HCT116 (cell line): Measurements from ENCODE around the gene TNFRSF14. TPM values are rescaled to one million over a fixed set of nuclear protein-coding genes. Genes with fewer than 3 reads are reported as not detected.

Source experiments
- ATAC-seq: fragments of 200-7000 bp; cut with Tn5 transposase; 2 replicates; pipeline ENCODE4 v1.9.1; 2020; ENCODE audit warnings: mild to moderate bottlenecking, moderate library complexity
- BruUV-seq: library from RNA; stranded (reverse); fragments of 400-500 nt; replicated peaks from 2 replicates; lab custom pipeline; 2021; lab: Mats Ljungman, UMichigan
- CTCF ChIA-PET: fragments of 300-600 bp; sonication (Branson Sonifier 250); formaldehyde crosslinking; loops from one replicate; lab custom pipeline; 2021; ENCODE audit warnings: antibody characterized with exemption; lab: Charles Lee
- POLR2A ChIA-PET: fragments of 300-600, 350-600 bp; sonication (Branson Sonifier 250); formaldehyde crosslinking; loops from one replicate; lab custom pipeline; 2021; ENCODE audit warnings: antibody characterized with exemption; lab: Charles Lee
- RAD21 ChIA-PET, 2 experiments: fragments of 300-600 bp; sonication (Branson Sonifier 250); formaldehyde crosslinking; loops; one replicate each; lab custom pipeline; 2023; ENCODE audit warnings: low total read pairs in 2 of 2; ENCODE audit not compliant: uncharacterized antibody in 2 of 2, unreplicated experiment in 2 of 2, low non-redundant PET in 1 of 2; lab: Charles Lee
- DNase-seq: peaks from one replicate; pipeline ENCODE4 v3.0.0-alpha.2; 2010; ENCODE audit warnings: low read depth, low spot score
- H2AFZ ChIP-seq: fragments of 200-600 bp; shearing (Covaris generic), sonication (generic); 2 replicates; pipeline ENCODE4 v1.6.1; 2017; ENCODE audit warnings: low read depth, mixed run types, mixed read lengths, antibody characterized with exemption, low read length; ENCODE audit not compliant: poor library complexity, severe bottlenecking
- H3K27ac ChIP-seq: 2 replicates; pipeline ENCODE4 v1.5.1; 2012; ENCODE audit warnings: low read depth, low read length
- H3K27me3 ChIP-seq: fragments of 200-600 bp; sonication (generic); 2 replicates; pipeline ENCODE4 v1.6.1; 2016; ENCODE audit warnings: mixed run types, low read length, mixed read lengths; ENCODE audit not compliant: insufficient read depth
- H3K36me3 ChIP-seq, 2 experiments: fragments of 200-500 bp in 1 of 2; fragments of 200-600 bp in 1 of 2; sonication (Bioruptor generic) in 1 of 2; sonication (generic) in 1 of 2; 2 replicates each; pipeline versions ENCODE4 v1.5.1 to v1.6.1; 2014 to 2016; ENCODE audit warnings: low read length in 2 of 2, inconsistent platforms in 1 of 2, mixed read lengths in 1 of 2, mixed run types in 1 of 2; ENCODE audit not compliant: insufficient read depth in 2 of 2, control insufficient read depth in 1 of 2
- H3K4me1 ChIP-seq, 2 experiments: fragments of 200-600 bp in 1 of 2; sonication (generic) in 1 of 2; 2 replicates each; pipeline versions ENCODE4 v1.5.1 to v1.6.1; 2012 to 2017; ENCODE audit warnings: low read length in 2 of 2, inconsistent platforms in 1 of 2, mild to moderate bottlenecking in 1 of 2, mixed read lengths in 1 of 2, mixed run types in 1 of 2, moderate library complexity in 1 of 2; ENCODE audit not compliant: insufficient read depth in 2 of 2, control insufficient read depth in 1 of 2
- H3K4me2 ChIP-seq: fragments of 200-600 bp; sonication (generic); 2 replicates; pipeline ENCODE4 v1.6.1; 2017; ENCODE audit warnings: mixed run types, low read length, mixed read lengths
- H3K4me3 ChIP-seq, 2 experiments: fragments of 200-600 bp in 1 of 2; sonication (generic) in 1 of 2; replicated peaks in 1 of 2; 2 replicates each; pipeline ENCODE4 v1.5.1; 2011 to 2016; ENCODE audit warnings: low read length in 2 of 2, control low read depth in 1 of 2, low read depth in 1 of 2, mild to moderate bottlenecking in 1 of 2, mixed read lengths in 1 of 2, mixed run types in 1 of 2
- H3K79me2 ChIP-seq: fragments of 200-600 bp; sonication (generic); 2 replicates; pipeline ENCODE4 v1.6.1; 2017; ENCODE audit warnings: mild to moderate bottlenecking, mixed run types, low read length, moderate library complexity, mixed read lengths; ENCODE audit not compliant: insufficient read depth
- H3K9ac ChIP-seq: fragments of 200-600 bp; sonication (generic); 2 replicates; pipeline ENCODE4 v1.6.1; 2016; ENCODE audit warnings: low read length, mixed read lengths
- H3K9me2 ChIP-seq: fragments of 200-600 bp; sonication (generic), shearing (Covaris generic); 2 replicates; pipeline ENCODE4 v1.6.1; 2017; ENCODE audit warnings: mixed run types, mild to moderate bottlenecking, moderate library complexity; ENCODE audit not compliant: insufficient read depth
- H3K9me3 ChIP-seq, 2 experiments: fragments of 200-500 bp in 1 of 2; fragments of 200-600 bp in 1 of 2; sonication (Bioruptor generic) in 1 of 2; sonication (generic) in 1 of 2; 2 replicates each; pipeline ENCODE4 v1.6.1; 2014 to 2017; ENCODE audit warnings: low read length in 2 of 2, mixed read lengths in 2 of 2, inconsistent platforms in 1 of 2, low read depth in 1 of 2, mild to moderate bottlenecking in 1 of 2, mixed run types in 1 of 2, moderate library complexity in 1 of 2; ENCODE audit not compliant: control insufficient read depth in 1 of 2, insufficient read depth in 1 of 2
- H4K20me1 ChIP-seq: fragments of 200-600 bp; sonication (generic), shearing (Covaris generic); 2 replicates; pipeline ENCODE4 v1.6.1; 2017; ENCODE audit warnings: mixed run types, mild to moderate bottlenecking, moderate library complexity; ENCODE audit not compliant: insufficient read depth
- ELF1 ChIP-seq: IDR thresholded peaks from 2 replicates; pipeline ENCODE4 v1.6.1; 2012; ENCODE audit warnings: low read depth, borderline replicate concordance
- EZH2phosphoT487 ChIP-seq: fragments of 200-600 bp; IDR thresholded peaks from 2 replicates; pipeline ENCODE4 v1.6.1; 2018; ENCODE audit warnings: antibody characterized with exemption, borderline replicate concordance
- FOSL1 ChIP-seq: IDR thresholded peaks from 2 replicates; pipeline ENCODE4 v1.6.1; 2012; ENCODE audit warnings: low read depth
- JUND ChIP-seq: IDR thresholded peaks from 2 replicates; pipeline ENCODE4 v1.6.1; 2012
- SRF ChIP-seq: IDR thresholded peaks from 2 replicates; pipeline ENCODE4 v1.6.1; 2012; ENCODE audit warnings: low read depth
- TCF7L2 ChIP-seq: IDR thresholded peaks from 2 replicates; pipeline ENCODE4 v1.7.0; 2011; ENCODE audit warnings: borderline replicate concordance, inconsistent platforms; ENCODE audit not compliant: insufficient read depth, insufficient read length; ENCODE audit errors: extremely low read depth
- YY1 ChIP-seq: IDR thresholded peaks from 2 replicates; pipeline ENCODE4 v1.6.1; 2011; ENCODE audit warnings: low read length, low read depth, moderate library complexity, mild to moderate bottlenecking; ENCODE audit not compliant: insufficient replicate concordance; ENCODE audit errors: extremely low read depth
- ZFX ChIP-seq: fragments of 450-650 bp; IDR thresholded peaks from 2 replicates; pipeline ENCODE4 v1.6.1; 2017
- intact Hi-C: fragments of 100-400 bp; cut with micrococcal nuclease; formaldehyde crosslinking; loops from 2 replicates; pipeline ENCODE4 v1.10.0; 2022
- total RNA-seq: library from RNA; stranded (reverse); gene quantifications from one replicate; pipeline ENCODE4 v1.2.1, GENCODE V29; 2021; ENCODE audit not compliant: unreplicated experiment
- TF ChIP-seq, protein P1 (sequence below), 3 experiments: fragments of 200-600 bp in 1 of 3; sonication (generic) in 1 of 3; IDR thresholded peaks in 2 of 3; conservative IDR thresholded peaks in 1 of 3; 2 replicates each; pipeline ENCODE4 v1.5.1; 2012 to 2017; ENCODE audit warnings: low read depth in 2 of 3, low read length in 2 of 3, antibody characterized with exemption in 1 of 3, borderline replicate concordance in 1 of 3, control low read depth in 1 of 3, mild to moderate bottlenecking in 1 of 3, mixed read lengths in 1 of 3, mixed run types in 1 of 3, moderate library complexity in 1 of 3; ENCODE audit not compliant: insufficient read depth in 1 of 3

TNFRSF14 gene
- total RNA-seq, 1 experiment from 2014 or later, result 0.66 TPM

DNA sequence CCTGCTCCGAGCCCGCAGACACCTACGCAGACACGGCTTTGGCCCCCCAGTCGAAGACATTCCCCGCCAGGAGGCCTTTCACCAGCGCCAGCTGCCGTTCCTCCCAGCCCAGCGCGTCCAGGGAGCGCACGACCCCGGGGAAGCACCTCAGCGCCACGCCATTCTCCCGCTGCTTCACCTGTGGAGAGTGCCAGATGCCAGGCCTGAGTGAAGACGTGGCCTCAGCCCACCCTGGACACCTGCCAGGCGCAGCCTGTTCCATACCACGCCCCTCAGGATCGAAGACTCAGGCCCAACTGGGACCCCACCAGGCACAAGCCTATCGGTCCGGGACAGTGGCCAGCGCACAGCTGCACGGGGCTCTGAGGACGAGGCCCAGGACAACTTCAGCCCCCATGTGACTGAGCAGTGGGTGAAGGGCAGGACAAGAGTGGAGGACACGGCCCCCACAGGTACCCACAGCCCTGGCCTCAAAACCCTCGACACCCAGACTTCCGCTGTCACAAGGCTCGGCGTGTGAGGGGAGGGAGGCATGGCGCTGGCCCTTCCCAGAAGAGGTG is 43.2 kb upstream of the TNFRSF14 start:
- H3K27me3 ChIP-seq, result no peaks in the 10 kb centered on the region
- no peaks in the 10 kb centered on the region for H3K9me2 ChIP-seq
- ATAC-seq (no peak), DNase-seq (no peak)
- intact Hi-C loops, result no loop called here
- no peak overlapping the region for H3K27ac ChIP-seq
- no peak overlapping the region for H3K9ac ChIP-seq
- RAD21 ChIA-PET, result no interaction called here
- no peaks in the 10 kb centered on the region for H3K79me2 ChIP-seq
- no peaks in the 10 kb centered on the region for H4K20me1 ChIP-seq
- no peaks in the 10 kb centered on the region for H3K4me1 ChIP-seq
- H3K9me3 ChIP-seq, result no peaks in the 10 kb centered on the region
- BruUV-seq, result no TSS peak
- H2AFZ ChIP-seq, result no peak overlapping the region
- peaks cover 7 to 16% of the 10 kb centered on the region in 2 experiments; a peak in 3 of 4 replicates for H3K36me3 ChIP-seq
- CTCF ChIA-PET, result no interaction called here
- no peak overlapping the region for H3K4me3 ChIP-seq
- no peak overlapping the region for H3K4me2 ChIP-seq
- no peak for TF ChIP-seq SRF
- TF ChIP-seq FOSL1, result no peak
- TF ChIP-seq ZFX, result no peak
- TF ChIP-seq TCF7L2, result no peak
- TF ChIP-seq ELF1, result no peak
- TF ChIP-seq JUND, result no peak
- TF ChIP-seq EZH2phosphoT487, result no peak
- no peak for TF ChIP-seq YY1
- TF ChIP-seq, protein P1, sequence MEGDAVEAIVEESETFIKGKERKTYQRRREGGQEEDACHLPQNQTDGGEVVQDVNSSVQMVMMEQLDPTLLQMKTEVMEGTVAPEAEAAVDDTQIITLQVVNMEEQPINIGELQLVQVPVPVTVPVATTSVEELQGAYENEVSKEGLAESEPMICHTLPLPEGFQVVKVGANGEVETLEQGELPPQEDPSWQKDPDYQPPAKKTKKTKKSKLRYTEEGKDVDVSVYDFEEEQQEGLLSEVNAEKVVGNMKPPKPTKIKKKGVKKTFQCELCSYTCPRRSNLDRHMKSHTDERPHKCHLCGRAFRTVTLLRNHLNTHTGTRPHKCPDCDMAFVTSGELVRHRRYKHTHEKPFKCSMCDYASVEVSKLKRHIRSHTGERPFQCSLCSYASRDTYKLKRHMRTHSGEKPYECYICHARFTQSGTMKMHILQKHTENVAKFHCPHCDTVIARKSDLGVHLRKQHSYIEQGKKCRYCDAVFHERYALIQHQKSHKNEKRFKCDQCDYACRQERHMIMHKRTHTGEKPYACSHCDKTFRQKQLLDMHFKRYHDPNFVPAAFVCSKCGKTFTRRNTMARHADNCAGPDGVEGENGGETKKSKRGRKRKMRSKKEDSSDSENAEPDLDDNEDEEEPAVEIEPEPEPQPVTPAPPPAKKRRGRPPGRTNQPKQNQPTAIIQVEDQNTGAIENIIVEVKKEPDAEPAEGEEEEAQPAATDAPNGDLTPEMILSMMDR (IDR thresholded peaks at IDR 0.05 in 2 of 3, conservative IDR thresholded peaks at IDR 0.05 in 1 of 3; ENCODE audit: borderline replicate concordance in 1 of 3, insufficient read depth in 1 of 3, low read depth in 2 of 3, low read length in 2 of 3), result no peak
- POLR2A ChIA-PET, result no interaction called here
